Measurements from ENCODE around the gene BTF3L4.

DNA sequence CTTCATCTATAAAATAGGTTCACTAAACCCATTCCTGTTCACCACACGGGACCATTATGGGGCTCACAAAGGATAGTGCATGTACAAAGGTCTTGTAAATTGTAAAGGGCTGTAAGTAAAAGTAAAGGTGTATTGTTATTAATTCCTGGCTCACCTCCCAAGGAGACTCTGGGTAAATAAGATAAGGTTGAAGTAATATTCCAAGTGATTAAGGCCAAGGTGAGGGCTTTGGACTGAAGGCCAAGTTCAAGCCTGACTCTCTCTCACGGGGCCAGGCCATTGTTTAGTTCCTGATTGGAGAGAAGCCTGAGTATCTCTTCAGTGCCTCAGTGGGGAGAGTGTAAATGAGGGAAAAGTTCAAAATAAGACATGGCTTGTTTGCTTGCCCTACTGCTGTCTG is 66.3 kb downstream of the BTF3L4 start:
- TF ChIP-seq CTCF (conservative IDR thresholded peaks at IDR 0.05 in 1 of 2, IDR thresholded peaks at IDR 0.05 in 1 of 2; ENCODE audit: low read depth in 1 of 2, low read length in 2 of 2) (no peak), EZH2 (IDR thresholded peaks at IDR 0.05; ENCODE audit: low read length, missing control alignments) (no peak)
